SK-MEL-5 (cell line): Measurements from ENCODE around the gene UNC119. TPM values are rescaled to one million over a fixed set of nuclear protein-coding genes. Genes with fewer than 3 reads are reported as not detected.

Experiments used
- total RNA-seq: library from RNA; depleted of rRNA; stranded (reverse); fragments of >200 nt; shearing (Covaris generic); gene quantifications from 2 replicates; pipeline ENCODE4 v1.2.3, GENCODE V29; 2014; rRNA removed

Gene UNC119
- total RNA-seq, 1 experiment from 2014 or later = 45.0 TPM

Other genes with a start within 250 kb of the UNC119 start
- 44.3 and 46.4 TPM in 2 replicates for gene TMEM97, start 233.4 kb downstream of the UNC119 start, total RNA-seq
- 30.7 and 38.9 TPM in 2 replicates for gene IFT20, start 217.2 kb downstream of the UNC119 start, total RNA-seq
- 24.5 and 27.6 TPM in 2 replicates for gene TNFAIP1, start 216.9 kb downstream of the UNC119 start, total RNA-seq
- 135 and 143 TPM in 2 replicates for gene POLDIP2, start 195.1 kb downstream of the UNC119 start, total RNA-seq
- gene SEBOX, start 187.4 kb downstream of the UNC119 start, total RNA-seq = not detected in 2 replicates
- gene VTN, start 182.3 kb downstream of the UNC119 start, total RNA-seq = 0.24 and 0.32 TPM in 2 replicates
- 4.1 and 5.1 TPM in 2 replicates for gene SARM1, start 180.9 kb downstream of the UNC119 start, total RNA-seq
- 17.3 and 18.0 TPM in 2 replicates for gene SLC46A1, start 146.4 kb downstream of the UNC119 start, total RNA-seq
- gene SLC13A2, start 79.0 kb downstream of the UNC119 start, total RNA-seq = not detected in 2 replicates
- not detected in 2 replicates for gene FOXN1, start 46.3 kb downstream of the UNC119 start, total RNA-seq
- 45.4 and 46.6 TPM in 2 replicates for gene PIGS, start 18.9 kb upstream of the UNC119 start, total RNA-seq
- 22.5 and 24.2 TPM in 2 replicates for gene ALDOC, start 24.3 kb upstream of the UNC119 start, total RNA-seq
- gene SPAG5, start 46.4 kb upstream of the UNC119 start, total RNA-seq = 33.5 and 44.0 TPM in 2 replicates
- gene RSKR, start 61.6 kb upstream of the UNC119 start, total RNA-seq = 3.4 and 4.8 TPM in 2 replicates
- 146 and 160 TPM in 2 replicates for gene BLTP2, start 92.5 kb upstream of the UNC119 start, total RNA-seq
- 61.3 and 66.1 TPM in 2 replicates for gene SDF2, start 109.3 kb upstream of the UNC119 start, total RNA-seq
- 38.6 and 47.1 TPM in 2 replicates for gene SUPT6H, start 109.6 kb upstream of the UNC119 start, total RNA-seq
- gene PROCA1, start 159.3 kb upstream of the UNC119 start, total RNA-seq = 0.16 TPM in 1 of 2 replicates, not detected in the other
- 89.9 and 93.4 TPM in 2 replicates for gene RAB34, start 165.2 kb upstream of the UNC119 start, total RNA-seq
- 965 and 1,109 TPM in 2 replicates for gene RPL23A, start 167.4 kb upstream of the UNC119 start, total RNA-seq
- gene TLCD1, start 173.6 kb upstream of the UNC119 start, total RNA-seq = 12.0 and 17.3 TPM in 2 replicates
- gene NEK8, start 176.2 kb upstream of the UNC119 start, total RNA-seq = 1.8 and 2.1 TPM in 2 replicates
- gene TRAF4, start 191.4 kb upstream of the UNC119 start, total RNA-seq = 72.8 and 76.2 TPM in 2 replicates